GM23248 (cell line): ENCODE results near the gene MTHFR.

ENCODE experiments used
- EZH2 ChIP-seq: fragments of 200-600 bp; sonication (generic); IDR thresholded peaks from 2 replicates; pipeline ENCODE4 v1.6.1; 2018; ENCODE audit warnings: antibody characterized with exemption, mild to moderate bottlenecking; ENCODE audit not compliant: insufficient read depth, poor library complexity, severe bottlenecking
- EZH2phosphoT487 ChIP-seq: fragments of 200-600 bp; sonication (generic); IDR thresholded peaks from 2 replicates; pipeline ENCODE4 v1.6.1; 2018; ENCODE audit warnings: antibody characterized with exemption, moderate library complexity, mild to moderate bottlenecking, low read depth; ENCODE audit not compliant: insufficient read depth

DNA sequence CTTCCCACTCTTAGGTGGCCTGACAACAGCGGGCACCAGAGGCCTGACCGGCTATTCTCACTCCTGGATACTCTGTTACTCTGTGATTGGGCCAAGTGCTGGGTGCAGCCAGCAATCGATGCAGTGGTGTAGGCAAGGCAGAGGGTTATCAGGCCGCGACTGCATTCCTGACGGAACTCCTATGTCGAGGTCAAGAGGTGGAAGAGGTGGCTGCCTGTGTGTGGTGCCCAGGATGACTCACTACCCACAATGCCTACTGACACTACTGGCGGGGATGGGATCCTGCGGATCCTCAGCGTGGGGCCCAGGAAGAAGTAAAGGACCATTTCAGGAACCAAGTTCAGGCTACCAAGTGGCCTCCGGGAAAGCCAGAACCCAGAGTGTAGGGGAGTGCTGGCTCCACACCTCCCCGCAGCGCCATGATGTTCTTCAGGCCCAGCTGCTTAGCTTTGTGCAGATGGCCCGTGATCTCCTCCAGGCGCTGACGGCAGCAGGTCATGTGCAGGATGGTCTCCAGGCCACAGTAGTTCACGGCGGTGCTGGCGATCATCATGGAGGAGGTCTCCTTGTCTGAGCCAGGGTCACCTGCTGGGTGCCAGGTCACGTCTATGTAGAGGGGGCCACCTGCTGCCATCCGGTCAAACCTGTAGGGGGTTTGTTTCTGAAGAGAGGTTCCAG is 4.9 kb downstream of the MTHFR start:
- TF ChIP-seq EZH2: no peak
- no peak for TF ChIP-seq EZH2phosphoT487
